GM20000 (cell line): ENCODE data around the gene PRKD3.

Experiments used
- DNase-seq: peaks from one replicate; pipeline ENCODE4 v3.0.0; 2012; ENCODE audit warnings: low spot score
- CTCF ChIP-seq: IDR thresholded peaks from 2 replicates; pipeline ENCODE4 v1.5.1; 2012; ENCODE audit warnings: mild to moderate bottlenecking, control low read depth; ENCODE audit errors: extremely low read depth, missing control alignments

PRKD3 gene

GRCh38 chr2:37324786-37325624 is at the start of gene PRKD3:
Gene PRKD3 (minus strand): TSS chr2:37324833. CDS start chr2:37316524, 8,309 bp downstream.
- TF ChIP-seq CTCF, result no peak
- DNase-seq, result peak; percentile 94

- no peak for DNase-seq
- no peak for TF ChIP-seq CTCF
Measured at GRCh38 chr2:37372000-37372399, 47.4 kb upstream of the PRKD3 start.

- no peak for TF ChIP-seq CTCF
- no peak for DNase-seq
Measured at GRCh38 chr2:37370666-37371065, 46.0 kb upstream of the PRKD3 start.

- DNase-seq, result no peak
- TF ChIP-seq CTCF, result no peak
Measured at GRCh38 chr2:37367984-37368383, 43.4 kb upstream of the PRKD3 start.

GRCh38 chr2:37367310-37367709 is 42.7 kb upstream of the PRKD3 start:
- DNase-seq, result no peak
- TF ChIP-seq CTCF, result no peak

- DNase-seq, result no peak
- no peak for TF ChIP-seq CTCF
Measured at GRCh38 chr2:37366773-37367172, 42.1 kb upstream of the PRKD3 start.

- no peak for TF ChIP-seq CTCF
- DNase-seq, result no peak
Measured at GRCh38 chr2:37365669-37366068, 41.0 kb upstream of the PRKD3 start.
